GM19452 (cell line): Measurements from ENCODE around the gene IRX6.

Experiments used
- ATAC-seq: cut with Tn5 transposase; IDR thresholded peaks from one replicate; pipeline ENCODE4 v1.9.1; 2021; ENCODE audit not compliant: unreplicated experiment

The IRX6 gene

DNA sequence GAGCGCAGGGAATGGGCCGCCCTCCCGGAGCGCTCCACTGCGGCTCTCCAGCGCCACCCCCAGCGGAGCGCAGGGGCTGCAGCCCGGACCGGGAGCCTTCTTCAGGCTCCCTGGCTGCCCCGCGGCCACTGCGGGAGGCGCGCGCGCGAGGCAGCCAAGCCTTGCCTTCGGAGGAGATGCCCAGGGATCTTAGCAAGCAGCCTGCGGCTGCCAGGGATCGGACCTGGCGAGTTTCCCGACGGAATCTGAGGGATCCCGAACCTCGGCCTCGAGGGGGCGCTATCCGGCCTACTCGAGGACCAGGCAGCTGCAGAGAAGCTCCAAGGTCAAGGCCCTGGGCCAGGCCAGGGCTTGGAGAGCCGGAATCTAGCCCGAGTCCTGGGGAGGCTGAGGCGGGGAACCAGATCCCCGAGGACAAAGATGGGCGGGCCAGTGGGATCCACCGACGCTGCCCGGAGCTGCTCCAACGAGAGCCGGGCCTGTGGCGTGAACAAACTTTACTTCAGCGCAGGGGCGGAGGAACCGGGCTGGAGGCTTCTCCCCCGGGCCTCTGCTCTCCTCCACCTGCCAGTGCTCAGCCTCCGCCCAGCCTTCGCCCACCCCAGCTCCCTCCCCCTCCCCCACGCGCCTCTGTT is at the start of gene IRX6:
Gene IRX6, plus strand, starts transcription at position 567 of the 635 bp plus-strand sequence. CDS start 889 bp downstream, outside the sequence.
- ATAC-seq = no peak

DNA sequence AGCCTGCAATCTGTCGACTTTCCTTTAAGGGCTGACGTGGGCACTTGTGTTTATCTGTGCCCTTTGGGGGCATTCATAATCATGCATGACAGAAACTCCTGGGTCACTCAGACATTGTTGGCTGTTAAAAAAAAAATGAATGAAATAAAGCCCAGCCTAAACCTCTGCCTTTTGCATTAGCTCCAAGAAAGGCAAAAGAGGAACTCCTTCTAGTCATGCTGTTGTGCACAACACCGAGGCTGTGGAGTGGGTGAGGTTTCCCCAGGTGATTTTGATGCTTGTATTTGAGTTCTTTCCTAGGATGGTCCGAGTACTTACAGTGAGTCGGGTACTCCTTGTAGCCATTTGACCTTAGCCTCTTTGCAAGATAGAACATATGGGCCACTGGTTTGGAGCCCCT is 49.6 kb upstream of the IRX6 start:
- ATAC-seq = no peak

DNA sequence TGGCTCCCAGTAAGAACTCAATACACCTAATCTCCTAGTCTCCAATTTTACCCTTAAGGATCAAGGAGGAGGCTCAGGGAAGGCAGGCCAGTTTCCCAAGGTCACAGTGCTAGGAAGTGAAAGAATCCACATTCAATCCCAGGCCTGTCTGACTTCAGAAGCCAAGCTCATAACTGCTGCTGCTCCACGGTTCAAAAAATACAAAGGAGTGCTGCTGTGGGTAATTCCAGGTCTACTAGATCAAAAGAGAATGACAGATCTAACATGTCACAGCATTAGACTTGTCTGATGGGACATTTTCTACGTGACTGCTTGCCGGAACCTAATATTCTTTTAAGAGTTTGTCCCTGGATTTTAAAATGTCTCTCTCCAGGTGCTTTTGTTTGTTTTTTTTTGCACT is 48.8 kb upstream of the IRX6 start:
- ATAC-seq = no peak

DNA sequence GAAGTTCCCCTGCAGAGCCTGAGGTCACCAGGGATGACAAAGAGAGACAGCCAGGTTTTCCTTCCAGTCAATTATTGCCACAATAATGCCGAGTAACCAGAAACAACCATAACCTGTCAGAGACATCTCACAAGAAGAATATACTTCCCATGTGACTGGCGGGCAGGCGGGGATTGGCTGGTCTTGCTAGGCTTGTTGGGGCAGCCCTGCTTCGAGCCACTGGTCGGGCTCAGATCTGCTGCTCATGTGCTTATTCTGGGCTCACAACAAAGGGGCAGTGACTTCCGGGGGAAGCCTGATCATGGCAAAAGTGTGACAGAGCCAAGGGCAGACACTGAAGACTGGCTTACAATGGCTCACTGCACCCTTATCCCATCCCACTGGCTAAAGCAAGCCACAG is 48.1 kb upstream of the IRX6 start:
- no peak for ATAC-seq

DNA sequence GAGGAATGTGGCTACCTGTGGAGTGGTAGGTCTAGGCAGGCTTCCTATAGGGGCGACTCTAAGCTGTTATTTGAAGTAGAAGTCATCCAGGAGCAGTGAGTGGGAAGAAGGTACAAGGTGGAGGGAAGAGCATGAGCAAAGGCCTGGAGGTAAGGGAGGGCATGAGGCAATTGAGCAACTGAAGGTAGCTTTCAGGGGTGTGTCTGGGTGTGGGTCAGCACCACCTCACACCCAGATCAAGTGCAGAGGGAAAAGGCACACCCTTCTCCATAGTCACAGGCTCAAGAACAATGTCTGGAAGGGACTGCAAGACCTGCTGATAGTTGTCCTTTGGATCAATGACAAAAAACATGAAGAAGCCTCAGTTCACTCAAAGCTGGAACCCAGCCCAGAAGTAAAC is 46.5 kb upstream of the IRX6 start:
- ATAC-seq = no peak

DNA sequence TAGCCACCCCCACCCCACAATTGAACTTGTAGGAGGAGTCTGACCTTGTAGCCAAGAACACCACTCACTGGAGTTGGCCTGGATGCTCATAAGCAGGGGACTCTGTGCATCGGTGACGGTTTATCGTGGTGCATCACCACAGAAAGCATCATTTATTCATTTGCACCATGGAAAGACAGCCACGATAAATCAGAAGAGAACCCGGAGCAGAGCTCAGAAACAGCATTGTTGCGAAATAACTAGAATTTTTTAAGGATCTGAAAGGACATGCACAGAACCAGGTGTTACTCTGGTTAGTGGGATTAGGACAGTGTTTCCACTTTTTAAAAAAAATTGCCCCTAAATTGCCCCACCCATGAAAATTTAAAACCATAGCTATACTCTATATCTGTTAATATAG is 44.4 kb upstream of the IRX6 start:
- ATAC-seq = no peak

DNA sequence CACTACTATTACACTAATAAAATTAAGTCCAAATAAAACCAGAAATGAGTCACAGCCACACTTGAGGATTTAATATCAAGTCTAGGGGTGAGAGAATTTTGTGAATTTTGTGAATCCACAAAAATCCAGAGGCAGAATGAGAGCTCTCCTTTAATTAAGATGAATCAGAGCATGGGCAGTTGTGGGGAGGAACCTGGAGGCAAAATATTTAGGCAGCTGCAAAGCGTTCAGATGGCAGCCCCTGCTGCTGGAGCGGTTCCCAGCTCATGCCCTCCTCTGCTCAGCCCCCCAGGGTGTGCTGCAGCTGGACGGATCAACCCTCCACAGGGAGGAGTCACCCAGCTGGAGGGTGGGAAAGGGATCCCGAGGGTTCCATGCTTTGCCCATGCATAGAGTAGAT is 43.4 kb upstream of the IRX6 start:
- no peak for ATAC-seq

DNA sequence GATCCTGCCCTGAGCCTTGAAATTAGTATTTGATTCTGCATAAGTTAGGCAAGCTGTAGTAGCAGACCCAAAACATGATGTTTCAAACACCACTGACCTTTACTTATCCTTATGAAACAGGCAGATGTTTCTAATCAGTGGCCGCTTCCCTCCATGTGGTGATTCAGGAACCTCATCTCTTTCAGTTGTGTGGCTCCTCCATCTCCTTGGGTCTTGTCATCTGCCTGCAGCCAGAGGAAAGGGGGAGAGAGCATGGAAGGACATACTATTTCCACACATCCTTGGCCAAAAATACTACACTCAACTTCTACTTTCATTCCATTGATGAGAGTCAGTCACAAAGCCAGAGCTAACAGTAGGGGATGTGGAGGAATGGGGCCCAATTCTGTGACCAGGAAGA is 41.6 kb upstream of the IRX6 start:
- ATAC-seq = no peak

DNA sequence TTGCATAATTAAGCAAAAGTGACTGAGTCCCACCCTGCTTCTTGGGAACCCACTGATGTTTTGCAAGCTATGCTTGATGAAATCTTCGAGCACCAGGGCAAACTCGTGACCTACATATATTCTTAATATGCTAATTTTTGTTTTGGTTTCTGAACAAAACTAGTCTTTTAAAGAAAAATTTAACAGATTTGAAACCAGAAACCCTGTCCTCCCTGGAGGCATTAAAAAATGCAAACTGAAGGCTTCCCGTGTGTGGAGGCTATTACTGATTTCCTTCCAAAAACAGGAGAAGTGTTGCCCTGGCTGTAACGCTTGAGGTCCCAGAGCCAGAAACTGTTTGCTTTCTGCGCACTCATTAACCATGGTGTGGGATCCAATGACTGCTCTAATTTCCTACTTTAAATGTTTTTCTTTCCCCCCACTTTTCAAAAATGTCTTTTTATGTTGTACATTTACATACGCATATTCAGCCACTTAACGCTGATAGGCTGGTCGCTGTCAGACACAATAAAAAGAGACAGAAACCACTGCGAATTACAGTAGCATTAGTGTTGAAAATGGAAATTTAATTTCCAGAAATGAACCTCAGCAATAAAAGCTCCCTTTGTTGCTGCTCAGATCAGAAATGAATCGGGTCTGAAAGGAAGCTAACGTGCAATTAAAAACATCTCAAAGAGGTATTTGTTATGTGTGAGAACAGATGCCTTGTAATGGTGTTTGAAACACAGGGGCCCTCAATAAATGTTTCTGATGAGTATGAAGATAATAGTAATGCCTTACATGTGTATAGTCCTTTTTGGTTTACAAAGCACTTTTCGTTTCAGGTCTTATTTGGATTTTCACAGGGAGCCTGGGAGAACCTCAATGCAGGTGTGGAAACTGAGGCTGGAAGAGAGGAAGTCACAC is 39.9 kb upstream of the IRX6 start:
- no peak for ATAC-seq

DNA sequence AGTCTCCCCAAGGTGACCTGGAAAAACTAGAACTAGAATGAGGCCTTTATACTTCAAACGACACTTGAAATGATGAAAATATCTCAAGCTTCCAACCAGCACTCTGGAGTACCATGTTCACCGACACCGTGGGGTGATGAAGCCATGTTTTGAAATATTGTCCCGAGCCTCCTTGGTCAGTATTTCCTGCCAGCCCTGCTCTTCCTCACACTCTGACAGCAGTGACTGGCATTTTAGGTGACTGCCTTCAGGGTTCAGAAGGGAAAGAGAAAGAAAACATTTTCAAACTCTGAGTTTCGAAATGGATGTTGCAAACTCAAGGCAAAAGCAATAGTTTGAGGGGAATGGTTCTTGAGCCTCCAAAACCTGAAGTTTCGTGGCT is 39.3 kb upstream of the IRX6 start:
- ATAC-seq = no peak

DNA sequence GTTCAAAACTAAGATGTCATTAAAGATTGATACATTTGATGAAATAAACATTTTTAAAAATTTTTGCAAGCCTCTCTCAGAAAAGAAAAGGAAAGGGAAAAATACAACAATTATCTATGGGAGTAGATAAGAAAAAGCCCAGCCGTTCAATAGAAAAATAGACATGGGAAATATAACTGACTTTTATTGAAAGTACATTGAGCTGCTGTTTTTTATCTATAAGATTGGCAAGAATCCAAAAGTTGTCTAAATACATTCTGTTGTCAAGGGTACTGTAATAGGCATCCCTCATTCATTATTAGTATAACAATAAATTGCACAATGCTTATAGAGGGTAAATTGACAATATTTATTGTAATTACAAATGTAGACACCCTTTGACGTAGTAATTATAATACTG is 38.4 kb upstream of the IRX6 start:
- no peak for ATAC-seq

DNA sequence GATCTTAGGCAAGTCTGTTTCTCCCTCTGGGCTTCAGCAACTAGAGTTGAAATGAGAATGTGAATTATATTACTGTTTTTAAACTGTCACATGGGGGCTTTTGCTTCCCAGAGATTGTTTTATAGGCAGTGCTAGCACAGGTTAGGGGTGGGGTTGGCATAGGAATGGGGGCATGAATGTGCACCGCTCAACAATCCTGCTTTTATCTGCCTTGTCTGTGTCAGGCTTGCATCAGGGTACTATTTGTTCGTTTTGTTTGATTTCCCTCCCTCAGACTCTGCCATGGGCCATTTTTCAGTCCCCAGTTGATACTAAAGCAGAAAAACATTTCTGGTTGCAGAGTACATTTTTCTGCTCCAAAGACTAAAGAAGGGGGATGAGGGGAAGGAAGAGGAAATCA is 34.6 kb upstream of the IRX6 start:
- ATAC-seq = no peak

DNA sequence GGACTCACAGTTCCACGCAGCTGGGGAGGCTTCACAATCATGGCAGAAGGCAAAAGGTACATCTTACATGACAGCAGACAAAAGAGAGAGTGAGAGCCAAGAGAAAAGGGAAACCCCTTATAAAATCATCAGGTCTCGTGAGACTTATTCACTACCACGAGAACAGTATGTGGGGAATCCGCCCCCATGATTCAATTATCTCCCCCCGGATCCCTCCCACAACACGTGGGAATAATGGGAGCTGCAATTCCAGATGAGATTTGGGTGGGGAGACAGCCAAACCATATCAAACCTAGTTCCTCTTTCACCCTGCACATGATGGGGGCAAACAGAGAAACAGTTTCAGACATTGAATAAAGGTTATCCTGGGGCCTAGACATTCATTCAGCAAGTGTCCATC is 32.2 kb upstream of the IRX6 start:
- ATAC-seq = no peak

DNA sequence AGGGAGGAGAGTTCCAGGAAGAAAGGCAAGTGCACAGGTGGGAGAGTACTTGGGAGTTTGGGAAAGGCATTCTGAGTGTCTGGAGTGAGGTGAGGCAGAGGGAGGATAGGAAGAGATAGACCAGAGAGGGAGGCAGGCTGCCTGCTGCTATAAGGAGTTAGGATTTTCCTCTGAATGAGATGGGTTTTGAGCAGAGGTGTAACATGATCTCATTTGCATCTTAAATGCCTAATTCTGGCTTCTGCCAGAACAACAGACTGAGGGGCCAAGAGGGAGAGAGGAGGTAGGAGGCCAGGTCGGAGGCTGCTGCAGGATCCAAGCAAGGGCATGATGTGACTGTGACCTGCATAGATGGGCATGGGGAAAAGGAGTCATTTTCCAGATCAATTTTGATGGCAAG is 31.5 kb upstream of the IRX6 start:
- no peak for ATAC-seq

DNA sequence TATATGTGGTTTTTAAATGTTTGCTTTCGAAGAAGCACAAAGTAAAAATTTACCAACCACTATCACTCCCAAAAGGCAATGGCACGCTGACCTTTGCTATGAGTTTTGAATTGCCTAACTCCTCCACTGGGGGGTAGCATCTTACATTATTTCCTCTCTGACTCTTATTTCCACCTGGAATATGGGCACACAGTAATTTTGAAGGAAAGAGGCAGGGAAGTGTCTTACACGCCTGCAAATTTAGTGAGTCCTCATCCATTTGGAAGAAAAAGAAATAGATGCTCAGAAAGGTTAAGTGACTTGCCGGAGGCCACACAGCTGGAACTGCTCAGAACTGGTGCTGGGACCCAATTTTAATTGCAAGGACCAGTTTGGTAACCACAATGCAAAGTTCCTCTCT is 29.9 kb upstream of the IRX6 start:
- no peak for ATAC-seq

DNA sequence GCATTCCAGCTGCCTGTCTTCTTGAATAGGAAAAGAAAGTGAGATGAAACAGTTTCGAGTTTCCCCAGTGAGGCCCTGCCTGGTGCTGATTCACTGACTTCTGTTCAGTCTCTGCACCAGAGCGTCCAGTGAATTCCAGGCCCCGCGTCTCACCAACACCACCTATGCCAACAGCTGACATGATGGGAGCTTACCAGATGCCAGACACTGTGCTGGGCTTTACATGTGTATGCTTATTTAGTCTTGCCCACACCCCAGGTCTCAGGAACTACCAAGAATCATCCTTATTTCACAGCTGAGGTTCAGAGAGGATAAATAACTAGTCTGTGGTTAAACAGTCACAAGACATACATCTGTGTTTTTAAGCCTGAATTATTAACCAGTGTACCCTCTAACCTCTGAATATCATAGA is 29.1 kb upstream of the IRX6 start:
- no peak for ATAC-seq

DNA sequence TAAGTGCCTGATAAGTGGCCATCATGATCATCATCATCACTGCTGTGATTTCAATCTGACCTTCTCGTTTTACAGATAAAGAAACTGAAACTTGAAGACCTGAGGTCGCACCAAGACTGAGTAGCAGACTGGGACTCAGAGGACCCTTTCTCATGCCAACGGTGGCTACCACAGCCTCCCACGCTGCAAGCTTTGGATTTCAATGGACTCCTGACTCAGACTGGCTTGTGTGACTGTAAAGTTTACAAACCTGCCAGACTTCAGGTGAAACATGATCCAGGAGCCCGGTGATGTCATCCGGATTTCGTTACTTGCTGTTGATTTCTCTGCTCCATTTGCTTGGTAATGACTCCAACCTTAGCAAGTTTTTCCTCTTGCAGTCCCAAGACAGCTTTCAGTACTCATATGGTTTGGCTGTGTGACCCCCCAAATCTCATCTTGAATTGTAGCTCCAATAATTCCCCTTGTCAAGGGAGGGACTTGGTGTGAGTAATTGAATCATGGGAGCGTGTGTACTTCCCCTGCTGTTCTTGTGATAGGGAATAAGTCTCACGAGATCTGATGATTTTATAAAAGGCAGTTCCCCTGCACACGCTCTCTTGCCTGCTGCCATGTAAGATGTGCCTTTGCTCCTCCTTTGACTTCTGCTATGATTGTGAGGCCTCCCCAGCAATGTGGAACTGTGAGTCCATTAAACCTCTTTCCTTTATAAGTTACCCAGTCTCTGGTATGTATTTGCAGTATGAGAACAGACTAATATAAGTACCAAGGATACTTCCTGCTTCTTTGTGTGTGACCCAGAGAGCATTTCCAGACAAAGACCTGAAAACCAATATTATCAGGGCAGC is 26.7 kb upstream of the IRX6 start:
- no peak for ATAC-seq

DNA sequence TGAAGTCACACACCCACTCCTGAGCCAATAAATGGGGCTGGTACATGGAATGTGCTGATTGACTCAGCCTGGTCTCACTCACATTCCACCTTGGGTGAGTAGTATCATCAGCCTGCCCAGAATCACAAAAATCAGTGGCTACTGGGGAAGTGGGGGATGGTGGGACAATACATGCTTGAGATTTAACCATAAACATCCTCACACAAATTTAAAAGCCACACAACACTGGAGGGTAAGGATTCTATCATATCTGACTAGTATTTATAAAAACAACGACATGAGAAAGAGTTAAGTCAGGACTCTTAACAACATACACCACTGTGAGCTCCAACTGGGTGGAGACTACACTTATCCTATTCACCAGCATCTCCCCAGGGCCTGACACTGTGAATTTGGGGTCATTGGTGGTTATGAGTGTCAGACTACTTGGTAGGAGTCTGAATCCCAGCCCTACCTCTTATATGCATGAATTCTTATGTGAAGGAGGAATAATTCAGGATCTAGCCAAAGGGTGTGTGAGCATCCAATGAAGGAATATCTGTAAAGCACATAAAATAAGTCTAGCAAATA is 26.0 kb upstream of the IRX6 start:
- ATAC-seq = no peak

DNA sequence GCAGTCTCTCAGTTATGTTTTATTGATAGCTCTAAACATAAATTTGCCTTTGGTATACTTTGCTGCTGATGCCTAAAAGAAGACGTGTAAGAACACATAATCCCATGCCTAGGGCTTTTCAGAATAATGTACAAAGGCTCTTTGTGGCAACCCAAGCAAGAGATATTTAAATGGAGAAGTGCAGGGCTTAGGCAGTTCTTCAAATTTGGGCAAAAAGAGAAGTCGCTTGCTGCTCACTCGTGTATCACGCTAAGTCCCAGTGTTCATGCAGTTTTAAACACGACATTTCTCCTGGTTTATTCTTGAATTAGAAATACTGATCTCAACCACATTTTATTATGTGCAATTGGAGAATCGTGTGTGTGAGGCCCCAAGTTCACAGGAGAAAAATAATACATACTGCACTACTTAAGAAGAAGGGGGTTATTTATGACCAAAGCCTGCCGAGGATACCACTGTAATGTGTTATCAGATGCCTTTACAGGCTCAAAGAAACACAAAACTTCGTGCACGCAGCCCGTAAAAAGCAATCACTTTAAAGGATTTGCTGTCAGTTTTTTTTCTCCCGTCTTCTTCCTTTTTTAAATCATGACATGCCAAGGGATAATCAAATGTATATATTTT is 22.5 kb upstream of the IRX6 start:
- no peak for ATAC-seq

DNA sequence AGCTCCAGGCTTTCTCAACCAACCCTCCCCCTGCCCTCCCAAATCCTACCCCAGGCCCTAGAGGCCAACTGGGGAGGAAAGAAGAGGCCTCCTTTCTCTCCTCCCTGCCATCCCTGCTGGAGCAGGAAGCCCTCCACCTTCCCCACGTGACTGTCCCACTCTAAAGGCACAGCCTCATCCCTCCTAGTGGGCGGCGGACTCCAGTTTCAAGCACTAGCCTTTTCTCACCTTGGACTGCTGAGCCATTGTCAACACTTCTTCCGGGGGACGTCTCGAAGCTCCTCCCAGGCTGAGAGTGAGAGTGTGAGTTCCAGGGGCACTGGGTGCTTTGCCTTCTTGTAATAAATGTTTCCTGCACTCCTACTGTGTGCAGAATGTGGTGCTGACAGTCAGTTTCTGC is 21.4 kb upstream of the IRX6 start:
- no peak for ATAC-seq

DNA sequence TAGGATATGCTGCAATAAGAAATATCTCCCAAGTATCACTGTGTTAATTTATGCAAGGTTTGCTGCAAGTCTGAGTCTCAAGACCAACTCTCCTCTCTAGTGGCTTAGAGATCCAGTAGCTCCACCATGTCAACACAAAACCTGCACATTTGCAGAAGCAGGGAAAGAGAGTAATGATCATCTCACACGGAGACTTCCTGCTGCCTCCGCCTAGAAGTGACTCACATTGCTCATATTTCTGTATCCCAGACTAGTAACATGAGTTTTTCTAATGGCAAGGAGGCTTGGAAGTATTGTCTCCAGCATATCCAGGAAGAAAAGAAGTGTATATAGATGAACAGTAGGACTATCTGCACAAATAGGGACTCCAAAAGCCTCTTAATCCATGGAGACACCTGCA is 15.0 kb upstream of the IRX6 start:
- ATAC-seq = no peak
